H4 (cell line): ENCODE measurements around the gene ZFR2. TPM values are rescaled to one million over a fixed set of nuclear protein-coding genes. Genes with fewer than 3 reads are reported as not detected.
A peak's percentile ranks its signal among the peaks of the same experiment; 100 is the strongest.
"Not testable (repeated sequence)": the region's sequence is repeated elsewhere in the genome, so short reads cannot be mapped to it uniquely, and the experiment has no call there.

ENCODE experiments used
- DNase-seq: peaks from one replicate; pipeline ENCODE4 v3.0.0-alpha.2; 2015; ENCODE audit warnings: low spot score
- total RNA-seq: library from RNA; depleted of rRNA; stranded (reverse); fragments of >200 nt; shearing (Covaris generic); gene quantifications from 2 replicates; pipeline ENCODE4 v1.2.3, GENCODE V29; 2014

Gene ZFR2
- total RNA-seq, 1 experiment from 2014 or later = not detected

GRCh38 chr19:3771906-3772455 is 96.9 kb downstream of the ZFR2 start, which contains the start of gene RAX2:
Gene RAX2 (minus strand): TSS chr19:3772228. CDS start chr19:3771742, 486 bp downstream.
- no peak for DNase-seq

GRCh38 chr19:3771000-3771905 is 97.6 kb downstream of the ZFR2 start:
- DNase-seq = no peak

- no peak for DNase-seq
Measured at GRCh38 chr19:3770136-3770999, 98.5 kb downstream of the ZFR2 start.

GRCh38 chr19:3769494-3769893 is 99.3 kb downstream of the ZFR2 start:
- no peak for DNase-seq

- no peak for DNase-seq
Measured at GRCh38 chr19:3768748-3769099, 100.1 kb downstream of the ZFR2 start.

GRCh38 chr19:3768015-3768747 is 100.7 kb downstream of the ZFR2 start:
- DNase-seq = no peak

- no peak for DNase-seq
Measured at GRCh38 chr19:3767050-3767449, 101.8 kb downstream of the ZFR2 start.

- DNase-seq = no peak
Measured at GRCh38 chr19:3766520-3766919, 102.3 kb downstream of the ZFR2 start.

- not testable (repeated sequence) for DNase-seq
Measured at GRCh38 chr19:3765757-3766156, 103.1 kb downstream of the ZFR2 start.

- DNase-seq = no peak
Measured at GRCh38 chr19:3765121-3765520, 103.7 kb downstream of the ZFR2 start.

- DNase-seq = peak; percentile 98
Measured at GRCh38 chr19:3762501-3763459, 106.1 kb downstream of the ZFR2 start, which contains the start of gene MRPL54. Gene MRPL54 (plus strand): TSS chr19:3762682. CDS start chr19:3762701, 19 bp downstream.

- DNase-seq = no peak
Measured at GRCh38 chr19:3762130-3762473, 106.7 kb downstream of the ZFR2 start.

GRCh38 chr19:3761382-3762129 is 107.3 kb downstream of the ZFR2 start, which contains the start of gene APBA3:
Gene APBA3 (minus strand): TSS chr19:3761692. CDS start chr19:3760264, 1,428 bp downstream.
- peak; percentile 85 for DNase-seq

GRCh38 chr19:3760871-3761361 is 107.9 kb downstream of the ZFR2 start:
- DNase-seq = no peak

GRCh38 chr19:3759482-3760254 is 109.2 kb downstream of the ZFR2 start:
- DNase-seq = no peak

- not testable (repeated sequence) for DNase-seq
Measured at GRCh38 chr19:3758297-3758696, 110.5 kb downstream of the ZFR2 start.

GRCh38 chr19:3757705-3758104 is 111.1 kb downstream of the ZFR2 start:
- not testable (repeated sequence) for DNase-seq
